ENCODE results near the gene AURKAIP1. TPM values are rescaled to one million over a fixed set of nuclear protein-coding genes. Genes with fewer than 3 reads are reported as not detected.
"Not testable (repeated sequence)": the region's sequence is repeated elsewhere in the genome, so short reads cannot be mapped to it uniquely, and the experiment has no call there.

Gene AURKAIP1
- total and polyA plus RNA-seq, 2 donors, result 20.7 to 158 TPM

- Histone ChIP-seq H3K4me1 (ENCODE audit: insufficient read depth) (no peaks in the 10 kb centered on the region), H3K27ac (ENCODE audit: low read depth) (no peak overlapping the region), H3K36me3 (ENCODE audit: insufficient read depth) (peaks cover 8% of the 10 kb centered on the region), H3K4me3 (ENCODE audit: low read depth, low read length) (no peak overlapping the region)
- DNase-seq (ENCODE audit: extremely low spot score), result no peak
- WGBS, result 96% methylated on average over 50 of the region's 50 CpGs
Observed at GRCh38 chr1:1387098-1388077, 12.4 kb upstream of the AURKAIP1 start.

- Histone ChIP-seq H3K4me1 (ENCODE audit: insufficient read depth) (no peaks in the 10 kb centered on the region), H3K27ac (ENCODE audit: low read depth) (no peak overlapping the region), H3K4me3 (ENCODE audit: low read depth, low read length) (no peak overlapping the region), H3K36me3 (ENCODE audit: insufficient read depth) (peaks cover 6% of the 10 kb centered on the region)
- DNase-seq (ENCODE audit: extremely low spot score), result no peak
- WGBS, result 91% methylated on average over 8 of the region's 8 CpGs
Observed at GRCh38 chr1:1385931-1386330, 10.9 kb upstream of the AURKAIP1 start.

- H3K36me3 ChIP-seq (ENCODE audit: insufficient read depth); H3K27ac ChIP-seq (ENCODE audit: low read depth); H3K4me3 ChIP-seq (ENCODE audit: low read depth, low read length); H3K4me1 ChIP-seq (ENCODE audit: insufficient read depth); DNase-seq (ENCODE audit: extremely low spot score): not testable (repeated sequence)
- WGBS, result 96% methylated on average over 29 of the region's 29 CpGs
Observed at GRCh38 chr1:1385339-1385738, 10.3 kb upstream of the AURKAIP1 start.

GRCh38 chr1:1381294-1381693 lies 6.3 kb upstream of the AURKAIP1 start:
- DNase-seq (ENCODE audit: extremely low spot score), result no peak
- WGBS, result 80% methylated on average over 8 of the region's 8 CpGs
- H3K4me3 ChIP-seq (ENCODE audit: low read depth, low read length), result no peak overlapping the region

GRCh38 chr1:1380860-1381259 lies 5.9 kb upstream of the AURKAIP1 start:
- H3K27ac ChIP-seq (ENCODE audit: low read depth), result no peak overlapping the region

More at GRCh38 chr1:1381294-1381693, 6.3 kb upstream of the AURKAIP1 start:
- Histone ChIP-seq H3K36me3 (ENCODE audit: insufficient read depth) (peaks cover 2% of the 10 kb centered on the region), H3K27ac (ENCODE audit: low read depth) (no peak overlapping the region), H3K4me1 (ENCODE audit: insufficient read depth) (no peaks in the 10 kb centered on the region)

GRCh38 chr1:1377540-1378205 lies 2.7 kb upstream of the AURKAIP1 start:
- no peaks in the 10 kb centered on the region for H3K36me3 ChIP-seq (ENCODE audit: insufficient read depth)
- H3K4me3 ChIP-seq (ENCODE audit: low read depth, low read length), result no peak overlapping the region
- H3K27ac ChIP-seq (ENCODE audit: low read depth), result no peak overlapping the region
- H3K4me1 ChIP-seq (ENCODE audit: insufficient read depth), result no peaks in the 10 kb centered on the region
- DNase-seq (ENCODE audit: extremely low spot score), result no peak
- WGBS, result 94% methylated on average over 16 of the region's 16 CpGs

More at GRCh38 chr1:1380860-1381259, 5.9 kb upstream of the AURKAIP1 start:
- no peak for DNase-seq (ENCODE audit: extremely low spot score)
- no peak overlapping the region for H3K4me3 ChIP-seq (ENCODE audit: low read depth, low read length)
- H3K4me1 ChIP-seq (ENCODE audit: insufficient read depth), result no peaks in the 10 kb centered on the region
- WGBS, result 92% methylated on average over 16 of the region's 16 CpGs
- peaks cover under 1% of the 10 kb centered on the region for H3K36me3 ChIP-seq (ENCODE audit: insufficient read depth)

GRCh38 chr1:1376551-1377226 lies 1.7 kb upstream of the AURKAIP1 start:
- WGBS, result 88% methylated on average over 10 of the region's 10 CpGs
- Histone ChIP-seq H3K4me3 (ENCODE audit: low read depth, low read length) (no peak overlapping the region), H3K4me1 (ENCODE audit: insufficient read depth) (no peaks in the 10 kb centered on the region), H3K27ac (ENCODE audit: low read depth) (no peak overlapping the region), H3K36me3 (ENCODE audit: insufficient read depth) (no peaks in the 10 kb centered on the region)
- DNase-seq (ENCODE audit: extremely low spot score), result no peak

GRCh38 chr1:1374589-1374928 lies 448 bp downstream of the AURKAIP1 start:
- no peak for DNase-seq (ENCODE audit: extremely low spot score)
- peak overlapping the region; percentile 84 for H3K4me3 ChIP-seq (ENCODE audit: low read depth, low read length)
- peak overlapping the region; percentile 94 for H3K27ac ChIP-seq (ENCODE audit: low read depth)
- H3K36me3 ChIP-seq (ENCODE audit: insufficient read depth), result no peaks in the 10 kb centered on the region
- WGBS, result 0% methylated on average over 24 of the region's 24 CpGs
- H3K4me1 ChIP-seq (ENCODE audit: insufficient read depth), result no peaks in the 10 kb centered on the region

- H3K4me3 ChIP-seq (ENCODE audit: low read depth, low read length), result peak overlapping the region; percentile 84
- 48% methylated on average over 52 of the region's 52 CpGs for WGBS
- DNase-seq (ENCODE audit: extremely low spot score), result no peak
- no peak overlapping the region for H3K27ac ChIP-seq (ENCODE audit: low read depth)
- H3K4me1 ChIP-seq (ENCODE audit: insufficient read depth), result no peaks in the 10 kb centered on the region
- no peaks in the 10 kb centered on the region for H3K36me3 ChIP-seq (ENCODE audit: insufficient read depth)
Observed at GRCh38 chr1:1373815-1374588, 1.0 kb downstream of the AURKAIP1 start.

- no peaks in the 10 kb centered on the region for H3K4me1 ChIP-seq (ENCODE audit: insufficient read depth)
- no peak for DNase-seq (ENCODE audit: extremely low spot score)
- H3K36me3 ChIP-seq (ENCODE audit: insufficient read depth), result no peaks in the 10 kb centered on the region
- no peak overlapping the region for H3K27ac ChIP-seq (ENCODE audit: low read depth)
- 89% methylated on average over 26 of the region's 26 CpGs for WGBS
- H3K4me3 ChIP-seq (ENCODE audit: low read depth, low read length), result no peak overlapping the region
Observed at GRCh38 chr1:1373051-1373814, 1.8 kb downstream of the AURKAIP1 start.

- DNase-seq (ENCODE audit: extremely low spot score), result no peak
- Histone ChIP-seq H3K27ac (ENCODE audit: low read depth) (no peak overlapping the region), H3K36me3 (ENCODE audit: insufficient read depth) (no peaks in the 10 kb centered on the region), H3K4me1 (ENCODE audit: insufficient read depth) (no peaks in the 10 kb centered on the region), H3K4me3 (ENCODE audit: low read depth, low read length) (no peak overlapping the region)
- WGBS, result 33% methylated on average over 26 of the region's 26 CpGs
Observed at GRCh38 chr1:1371746-1372711, 3.0 kb downstream of the AURKAIP1 start.

- no peaks in the 10 kb centered on the region for H3K36me3 ChIP-seq (ENCODE audit: insufficient read depth)
- H3K4me3 ChIP-seq (ENCODE audit: low read depth, low read length), result no peak overlapping the region
- WGBS, result 61% methylated on average over 12 of the region's 12 CpGs
- H3K27ac ChIP-seq (ENCODE audit: low read depth), result no peak overlapping the region
- DNase-seq (ENCODE audit: extremely low spot score), result no peak
- H3K4me1 ChIP-seq (ENCODE audit: insufficient read depth), result no peaks in the 10 kb centered on the region
Observed at GRCh38 chr1:1371364-1371745, 3.7 kb downstream of the AURKAIP1 start.
